Germinal center (tissue), 1 donor: ENCODE data around the gene CHERP.
"Not testable (repeated sequence)": the region's sequence is repeated elsewhere in the genome, so short reads cannot be mapped to it uniquely, and the experiment has no call there.

Experiments used
- DNase-seq: peaks from one replicate; pipeline ENCODE4 v3.0.0; 2012; ENCODE audit warnings: mixed read lengths, low spot score

Gene CHERP

DNA sequence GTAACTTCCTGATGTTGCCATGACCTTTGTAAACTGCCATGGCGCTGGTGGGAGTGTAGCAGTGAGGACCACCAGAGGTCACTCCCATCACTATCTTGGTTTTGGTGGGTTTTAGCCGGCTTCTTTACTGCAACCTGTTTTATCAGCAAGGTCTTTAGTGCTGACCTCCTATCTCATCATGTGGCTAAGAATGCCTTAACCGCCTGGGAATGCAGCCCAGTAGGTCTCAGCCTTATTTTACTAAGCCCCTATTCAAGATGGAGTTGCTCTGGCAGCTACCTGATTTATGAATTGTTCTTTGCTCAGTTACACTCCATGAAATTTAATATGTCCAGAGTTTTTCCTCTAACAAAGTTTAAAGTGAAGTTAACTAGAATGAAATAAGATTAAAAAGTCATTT is 65.8 kb downstream of the CHERP start:
- no peak for DNase-seq

DNA sequence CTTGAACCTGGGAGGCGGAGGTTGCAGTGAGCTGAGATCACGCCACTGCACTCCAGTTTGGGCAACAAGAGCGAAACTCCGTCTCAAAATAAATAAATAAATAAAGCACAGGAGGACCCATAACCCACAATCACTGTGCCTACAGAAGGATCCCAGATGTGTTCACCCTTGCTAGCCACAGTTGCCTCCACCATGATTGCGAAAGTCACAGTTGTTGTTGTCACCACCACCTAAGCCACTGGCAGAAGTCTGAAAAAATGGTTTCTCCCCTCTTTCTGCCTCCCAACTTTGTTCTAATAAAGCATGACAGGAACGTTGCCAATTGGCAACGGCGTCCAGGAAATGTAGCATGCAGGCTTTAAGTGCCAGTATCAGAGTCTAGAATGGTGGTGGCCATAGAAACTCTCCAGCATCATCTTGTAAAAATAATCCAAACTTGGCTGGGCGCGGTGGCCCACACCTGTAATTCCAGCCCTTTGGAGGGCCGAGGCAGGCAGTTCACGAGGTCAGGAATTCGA is 68.3 kb downstream of the CHERP start:
- no peak for DNase-seq

DNA sequence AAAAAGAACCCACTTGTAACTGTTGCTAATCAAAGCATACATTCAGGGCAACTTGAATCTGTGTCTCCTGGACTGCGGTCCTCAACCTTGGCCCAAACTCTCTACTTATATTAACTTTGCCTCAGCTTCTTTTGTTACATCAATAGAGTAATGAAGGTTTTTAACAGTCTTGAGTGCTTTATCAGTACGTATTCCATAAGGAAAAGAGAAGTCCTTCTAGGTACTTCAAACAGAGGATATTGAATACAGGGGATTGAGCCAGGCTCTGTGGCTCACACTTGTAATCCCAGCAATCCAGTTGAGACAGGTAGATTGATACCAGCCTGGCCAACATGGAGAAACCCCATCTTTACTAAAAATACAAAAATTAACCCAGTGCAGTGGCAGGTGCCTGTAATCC is 69.2 kb downstream of the CHERP start:
- DNase-seq: no peak

DNA sequence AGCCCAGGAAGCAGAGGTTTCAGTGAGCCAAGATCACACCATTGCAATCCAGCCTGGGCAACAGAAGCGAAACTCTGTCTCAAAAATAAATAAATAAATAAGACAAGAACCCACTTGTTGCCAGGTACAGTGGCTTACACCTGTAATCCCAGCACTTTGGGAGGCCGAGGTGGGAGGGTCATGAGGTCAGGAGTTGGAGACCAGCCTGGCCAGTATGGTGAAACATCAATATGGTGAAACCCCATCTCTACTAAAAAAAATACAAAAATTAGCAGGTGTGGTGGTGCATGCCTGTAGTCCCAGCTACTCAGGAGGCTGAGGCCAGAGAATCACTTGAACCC is 69.7 kb downstream of the CHERP start:
- not testable (repeated sequence) for DNase-seq

DNA sequence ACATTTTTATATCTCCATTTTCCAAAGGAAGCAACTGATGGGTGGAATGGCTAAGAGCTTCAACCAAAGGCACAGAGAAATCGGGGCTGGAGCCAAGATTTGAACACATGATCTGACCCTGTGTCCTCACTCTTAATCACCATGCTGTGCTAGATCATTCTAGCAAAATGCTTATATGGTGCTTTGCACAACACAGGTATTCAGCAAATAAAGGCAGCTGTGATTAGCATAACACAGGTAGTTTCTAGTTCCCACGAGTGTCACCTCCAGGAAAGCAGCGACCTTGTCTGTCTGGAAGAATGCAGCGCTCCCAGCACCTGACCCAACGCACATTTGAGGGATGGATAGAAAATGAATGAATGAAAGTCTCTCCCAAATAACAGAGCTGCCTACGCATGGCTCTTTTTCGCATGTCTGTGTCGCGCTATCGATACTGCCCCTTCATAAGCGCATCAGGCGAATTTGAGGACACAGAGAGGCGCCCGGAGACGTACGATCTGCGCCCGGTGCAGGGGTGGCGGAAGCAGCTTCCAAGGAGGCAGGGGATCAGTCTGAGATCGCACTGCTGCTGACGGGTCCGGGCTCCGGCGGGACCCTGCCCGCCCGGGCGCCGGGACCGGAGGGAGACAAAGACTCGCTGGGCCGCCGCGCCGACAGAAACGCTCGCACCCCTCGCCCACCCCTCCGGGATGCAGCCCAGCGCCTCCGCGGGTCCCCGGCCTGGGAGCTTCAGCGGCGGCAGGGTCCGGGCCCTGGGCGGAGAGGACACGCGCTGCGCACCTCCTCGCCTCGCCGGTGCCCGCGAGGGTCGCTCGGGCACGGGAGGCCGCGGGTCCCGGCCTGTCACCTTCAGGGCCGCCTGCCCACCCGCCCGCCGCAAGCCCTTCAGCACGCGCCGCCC is 71.1 kb downstream of the CHERP start:
- peak; percentile 54 for DNase-seq

DNA sequence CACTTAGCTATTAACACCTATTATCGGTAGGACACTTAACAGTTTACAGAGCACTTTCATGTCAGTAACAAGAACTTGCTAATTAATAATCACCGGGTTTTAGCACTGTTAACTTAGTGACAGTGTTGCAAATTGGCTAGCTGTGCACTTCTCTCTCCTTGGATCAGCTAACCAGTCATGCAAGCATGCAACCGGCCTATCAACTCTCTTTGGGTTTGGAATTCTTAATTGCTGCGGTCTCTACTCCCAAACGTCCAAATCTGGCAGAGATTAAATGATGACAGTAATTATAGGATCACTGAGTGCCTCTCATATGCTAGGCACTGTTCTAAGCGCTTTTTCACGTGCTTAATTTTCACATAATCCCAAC is 71.7 kb downstream of the CHERP start:
- no peak for DNase-seq
